ENCODE data around the gene PTPN11.

PTPN11 gene

DNA sequence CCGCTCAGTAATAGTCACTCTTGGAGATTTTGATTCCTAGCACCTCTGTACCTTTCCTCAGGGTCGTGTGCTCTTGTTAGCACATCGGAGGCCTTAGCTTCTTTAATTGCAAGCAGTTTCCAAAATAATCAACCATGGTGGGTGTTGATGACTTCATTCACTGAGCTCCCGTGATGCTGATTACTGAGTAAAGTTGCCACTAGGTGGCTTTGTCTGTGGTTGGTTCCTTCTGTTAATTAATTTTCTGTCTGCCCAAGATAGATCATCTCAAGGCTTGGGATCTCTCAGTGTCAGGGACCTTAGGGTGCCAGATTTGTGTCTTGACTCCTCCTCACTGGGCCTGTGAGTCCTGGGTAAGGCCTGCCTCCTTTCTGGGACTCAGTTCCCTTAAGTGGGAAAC, 54.3 kb downstream of the PTPN11 start:
- Histone ChIP-seq H2AK5ac (ENCODE audit: low read length, severe bottlenecking) (no peak overlapping the region), H2BK5ac (ENCODE audit: low read depth, low read length, poor library complexity, severe bottlenecking) (no peak overlapping the region), H2BK15ac (ENCODE audit: low read depth, poor library complexity, severe bottlenecking) (no peak overlapping the region), H4K91ac (ENCODE audit: low read length) (no peak overlapping the region), H3K4me1 (ENCODE audit: control insufficient read depth, insufficient read depth, low read depth, low read length) (no peaks in the 10 kb centered on the region), H3K9me3 (ENCODE audit: control insufficient read depth, low read length) (no peaks in the 10 kb centered on the region), H4K8ac (ENCODE audit: low read length) (no peak overlapping the region), H3K79me1 (replicated peaks; ENCODE audit: low read length, poor library complexity, severe bottlenecking) (peaks cover 30% of the 10 kb centered on the region), H2BK12ac (ENCODE audit: low read length in 2 of 2) (no peak overlapping the region), H3K9ac (ENCODE audit: low read length) (no peak overlapping the region), H3K4me2 (ENCODE audit: low read length, poor library complexity, severe bottlenecking) (no peak overlapping the region), H3K18ac (ENCODE audit: low read depth in 1 of 2, low read length in 2 of 2) (no peak overlapping the region), H3K36me3 (ENCODE audit: control insufficient read depth in 1 of 2, insufficient read depth in 2 of 2, low read depth in 1 of 2, low read length in 2 of 2) (peaks cover 27 to 61% of the 10 kb centered on the region in 2 experiments), H2BK120ac (ENCODE audit: low read depth, low read length) (no peak overlapping the region), H3K23ac (ENCODE audit: low read length in 2 of 2) (no peak overlapping the region), H3K27ac (ENCODE audit: low read length, poor library complexity, severe bottlenecking) (no peak overlapping the region), H3K14ac (ENCODE audit: low read length in 2 of 2) (no peak overlapping the region), H2AFZ (ENCODE audit: low read depth, low read length) (no peak overlapping the region), H3K4ac (ENCODE audit: low read depth in 1 of 2, low read length in 2 of 2) (no peak overlapping the region), H3K4me3 (ENCODE audit: insufficient read depth in 1 of 2, low read depth in 1 of 2, low read length in 2 of 2) (no peak overlapping the region), H3K27me3 (ENCODE audit: control insufficient read depth in 1 of 2, insufficient read depth in 1 of 2, low read length in 2 of 2) (no peaks in the 10 kb centered on the region)
- 94% methylated on average over 4 of the region's 4 CpGs for WGBS
- DNase-seq, result peak; percentile 16

DNA sequence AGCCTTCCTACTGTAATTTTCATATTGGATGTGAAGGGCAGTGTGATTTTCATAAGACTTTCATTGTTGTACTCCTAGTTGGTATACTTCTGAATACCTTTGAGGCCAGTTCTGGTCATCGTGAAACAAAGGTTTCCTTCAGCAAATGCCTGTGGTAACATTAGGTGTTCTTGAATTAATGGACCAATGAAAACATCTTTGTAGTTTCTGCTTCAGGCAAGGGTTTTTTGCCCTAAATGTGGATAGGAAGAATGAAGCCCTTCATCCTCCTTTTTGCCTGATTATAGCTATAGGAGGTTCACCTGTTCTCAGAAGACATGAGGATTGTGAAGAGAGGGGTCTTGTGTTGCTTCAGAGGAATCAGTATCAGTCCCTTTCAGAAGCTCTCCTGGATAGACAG, 60.7 kb downstream of the PTPN11 start:
- Histone ChIP-seq H3K27me3 (ENCODE audit: control insufficient read depth in 1 of 2, insufficient read depth in 1 of 2, low read length in 2 of 2) (no peaks in the 10 kb centered on the region), H2BK15ac (ENCODE audit: low read depth, poor library complexity, severe bottlenecking) (no peak overlapping the region), H3K9ac (ENCODE audit: low read length) (no peak overlapping the region), H3K23ac (ENCODE audit: low read length in 2 of 2) (no peak overlapping the region), H3K4me2 (ENCODE audit: low read length, poor library complexity, severe bottlenecking) (no peak overlapping the region), H3K18ac (ENCODE audit: low read depth in 1 of 2, low read length in 2 of 2) (no peak overlapping the region), H4K8ac (ENCODE audit: low read length) (no peak overlapping the region), H3K4ac (ENCODE audit: low read depth in 1 of 2, low read length in 2 of 2) (no peak overlapping the region), H2BK120ac (ENCODE audit: low read depth, low read length) (no peak overlapping the region), H3K9me3 (ENCODE audit: control insufficient read depth, low read length) (no peaks in the 10 kb centered on the region), H2AFZ (ENCODE audit: low read depth, low read length) (no peak overlapping the region), H4K91ac (ENCODE audit: low read length) (no peak overlapping the region), H3K4me1 (ENCODE audit: control insufficient read depth, insufficient read depth, low read depth, low read length) (no peaks in the 10 kb centered on the region), H3K14ac (ENCODE audit: low read length in 2 of 2) (no peak overlapping the region), H3K79me1 (replicated peaks; ENCODE audit: low read length, poor library complexity, severe bottlenecking) (peaks cover 35% of the 10 kb centered on the region), H3K36me3 (ENCODE audit: control insufficient read depth in 1 of 2, insufficient read depth in 2 of 2, low read depth in 1 of 2, low read length in 2 of 2) (peaks cover 46 to 97% of the 10 kb centered on the region in 2 experiments), H2BK5ac (ENCODE audit: low read depth, low read length, poor library complexity, severe bottlenecking) (no peak overlapping the region), H2AK5ac (ENCODE audit: low read length, severe bottlenecking) (no peak overlapping the region), H2BK12ac (ENCODE audit: low read length in 2 of 2) (no peak overlapping the region), H3K4me3 (ENCODE audit: insufficient read depth in 1 of 2, low read depth in 1 of 2, low read length in 2 of 2) (no peak overlapping the region), H3K27ac (ENCODE audit: low read length, poor library complexity, severe bottlenecking) (no peak overlapping the region)
- no peak for DNase-seq
- 100% methylated on average over 1 of the region's 1 CpG for WGBS

DNA sequence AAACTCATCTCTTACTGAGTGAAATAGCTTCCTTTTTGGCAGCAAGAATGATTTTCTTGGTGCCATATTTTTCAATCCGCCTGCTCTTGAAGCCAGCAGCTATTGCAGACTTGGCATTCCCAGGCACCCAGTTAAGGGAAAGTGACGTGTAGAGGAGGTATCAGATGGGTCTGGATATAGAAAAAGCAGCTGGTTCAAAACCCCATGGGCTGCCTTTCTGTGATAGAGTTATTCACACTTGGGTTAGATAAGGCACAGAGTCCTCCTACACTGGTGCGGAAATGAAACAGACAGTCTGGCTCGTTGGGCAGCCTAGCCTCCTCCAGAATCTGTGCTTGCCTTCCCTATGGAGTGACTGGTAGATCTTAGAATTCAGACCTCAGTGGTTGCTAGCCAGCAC, 62.2 kb downstream of the PTPN11 start:
- Histone ChIP-seq H3K4me2 (ENCODE audit: low read length, poor library complexity, severe bottlenecking) (no peak overlapping the region), H3K18ac (ENCODE audit: low read depth in 1 of 2, low read length in 2 of 2) (no peak overlapping the region), H4K8ac (ENCODE audit: low read length) (no peak overlapping the region), H3K27ac (ENCODE audit: low read length, poor library complexity, severe bottlenecking) (no peak overlapping the region), H3K9me3 (ENCODE audit: control insufficient read depth, low read length) (no peaks in the 10 kb centered on the region), H3K79me1 (replicated peaks; ENCODE audit: low read length, poor library complexity, severe bottlenecking) (peaks cover 37% of the 10 kb centered on the region), H3K36me3 (ENCODE audit: control insufficient read depth in 1 of 2, insufficient read depth in 2 of 2, low read depth in 1 of 2, low read length in 2 of 2) (peaks cover 44 to 90% of the 10 kb centered on the region in 2 experiments), H3K14ac (ENCODE audit: low read length in 2 of 2) (no peak overlapping the region), H3K23ac (ENCODE audit: low read length in 2 of 2) (no peak overlapping the region), H2BK12ac (ENCODE audit: low read length in 2 of 2) (no peak overlapping the region), H3K4ac (ENCODE audit: low read depth in 1 of 2, low read length in 2 of 2) (no peak overlapping the region), H3K27me3 (ENCODE audit: control insufficient read depth in 1 of 2, insufficient read depth in 1 of 2, low read length in 2 of 2) (no peaks in the 10 kb centered on the region), H4K91ac (ENCODE audit: low read length) (no peak overlapping the region), H2AFZ (ENCODE audit: low read depth, low read length) (no peak overlapping the region), H2BK120ac (ENCODE audit: low read depth, low read length) (no peak overlapping the region), H2BK5ac (ENCODE audit: low read depth, low read length, poor library complexity, severe bottlenecking) (no peak overlapping the region), H2AK5ac (ENCODE audit: low read length, severe bottlenecking) (no peak overlapping the region), H3K9ac (ENCODE audit: low read length) (no peak overlapping the region), H2BK15ac (ENCODE audit: low read depth, poor library complexity, severe bottlenecking) (no peak overlapping the region), H3K4me3 (ENCODE audit: insufficient read depth in 1 of 2, low read depth in 1 of 2, low read length in 2 of 2) (no peak overlapping the region), H3K4me1 (ENCODE audit: control insufficient read depth, insufficient read depth, low read depth, low read length) (no peaks in the 10 kb centered on the region)
- DNase-seq, result no peak
- 97% methylated on average over 4 of the region's 4 CpGs for WGBS

DNA sequence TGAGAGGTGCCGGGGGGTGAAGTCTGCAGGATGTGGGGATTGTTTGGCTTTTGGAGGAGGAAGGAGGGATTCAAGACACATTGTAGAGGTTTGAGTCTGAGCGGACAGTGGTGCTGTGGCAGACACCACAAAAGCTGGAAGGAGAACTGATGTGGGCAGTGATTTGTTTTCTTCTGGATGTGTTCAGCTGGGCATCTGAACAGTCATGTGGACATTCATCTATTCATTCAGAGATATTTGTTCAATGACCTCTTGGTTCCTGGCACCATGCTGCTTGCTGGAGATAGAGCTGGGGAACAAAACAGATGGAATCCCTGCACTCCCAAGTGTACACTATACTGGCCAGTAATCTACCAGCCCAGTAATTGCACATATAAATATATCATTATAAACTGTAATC, 64.0 kb downstream of the PTPN11 start:
- H2BK120ac ChIP-seq (ENCODE audit: low read depth, low read length), result no peak overlapping the region
- no peak overlapping the region for H2AK5ac ChIP-seq (ENCODE audit: low read length, severe bottlenecking)
- H3K79me1 ChIP-seq (replicated peaks; ENCODE audit: low read length, poor library complexity, severe bottlenecking), result peaks cover 42% of the 10 kb centered on the region
- H2BK12ac ChIP-seq (ENCODE audit: low read length in 2 of 2), result no peak overlapping the region
- H3K23ac ChIP-seq (ENCODE audit: low read length in 2 of 2), result no peak overlapping the region
- H3K4me2 ChIP-seq (ENCODE audit: low read length, poor library complexity, severe bottlenecking), result no peak overlapping the region
- H3K36me3 ChIP-seq (ENCODE audit: control insufficient read depth in 1 of 2, insufficient read depth in 2 of 2, low read depth in 1 of 2, low read length in 2 of 2), result peaks cover 58 to 88% of the 10 kb centered on the region in 2 experiments
- no peaks in the 10 kb centered on the region for H3K27me3 ChIP-seq (ENCODE audit: control insufficient read depth in 1 of 2, insufficient read depth in 1 of 2, low read length in 2 of 2)
- no peaks in the 10 kb centered on the region for H3K9me3 ChIP-seq (ENCODE audit: control insufficient read depth, low read length)
- no peak overlapping the region for H2BK15ac ChIP-seq (ENCODE audit: low read depth, poor library complexity, severe bottlenecking)
- no peak overlapping the region for H2AFZ ChIP-seq (ENCODE audit: low read depth, low read length)
- no peak overlapping the region for H3K14ac ChIP-seq (ENCODE audit: low read length in 2 of 2)
- no peak overlapping the region for H3K4me3 ChIP-seq (ENCODE audit: insufficient read depth in 1 of 2, low read depth in 1 of 2, low read length in 2 of 2)
- peaks cover 1% of the 10 kb centered on the region for H3K4me1 ChIP-seq (ENCODE audit: control insufficient read depth, insufficient read depth, low read depth, low read length)
- no peak overlapping the region for H4K8ac ChIP-seq (ENCODE audit: low read length)
- no peak overlapping the region for H3K18ac ChIP-seq (ENCODE audit: low read depth in 1 of 2, low read length in 2 of 2)
- no peak overlapping the region for H3K27ac ChIP-seq (ENCODE audit: low read length, poor library complexity, severe bottlenecking)
- 100% methylated on average over 2 of the region's 2 CpGs for WGBS
- no peak overlapping the region for H2BK5ac ChIP-seq (ENCODE audit: low read depth, low read length, poor library complexity, severe bottlenecking)
- H3K9ac ChIP-seq (ENCODE audit: low read length), result no peak overlapping the region
- H4K91ac ChIP-seq (ENCODE audit: low read length), result no peak overlapping the region
- DNase-seq, result no peak
- no peak overlapping the region for H3K4ac ChIP-seq (ENCODE audit: low read depth in 1 of 2, low read length in 2 of 2)

All from mesenchymal stem cell (in vitro differentiated cells and primary cell).